ENCODE results near the gene APBA2.

APBA2 gene

DNA sequence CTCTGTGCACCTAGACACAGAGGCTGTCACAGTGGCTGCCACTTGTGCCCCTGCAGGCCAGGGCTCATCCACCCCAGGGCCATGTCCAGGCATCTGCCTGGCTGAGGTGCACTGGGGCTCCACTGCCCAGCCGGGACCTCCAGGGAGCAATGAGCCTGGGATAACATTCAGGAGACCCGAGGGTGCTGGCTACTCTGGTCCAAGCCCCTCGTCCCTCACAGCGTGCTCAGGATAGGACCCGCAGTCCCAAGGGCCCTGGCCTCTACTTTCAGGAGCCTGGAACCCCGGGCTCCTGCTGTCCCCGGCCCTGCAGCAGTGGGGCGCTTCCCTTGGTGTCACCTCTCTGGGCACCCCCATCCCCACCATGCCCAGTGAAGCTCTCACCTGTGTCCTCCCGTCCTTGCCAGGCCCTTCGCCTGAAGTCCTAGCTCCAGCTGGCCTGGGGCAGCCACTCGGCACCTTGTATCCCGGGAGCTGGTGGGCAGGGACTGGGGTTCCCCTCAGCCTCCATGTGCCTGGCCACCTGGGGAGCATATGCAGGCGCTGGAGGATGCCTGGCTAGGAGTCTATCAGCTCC lies 226.0 kb downstream of the APBA2 start:
- no peak overlapping the region for H3K4me3 ChIP-seq (replicated peaks; ENCODE audit: low read depth, low read length)
- no peak for DNase-seq (ENCODE audit: low read depth)
- TF ChIP-seq, protein P1, sequence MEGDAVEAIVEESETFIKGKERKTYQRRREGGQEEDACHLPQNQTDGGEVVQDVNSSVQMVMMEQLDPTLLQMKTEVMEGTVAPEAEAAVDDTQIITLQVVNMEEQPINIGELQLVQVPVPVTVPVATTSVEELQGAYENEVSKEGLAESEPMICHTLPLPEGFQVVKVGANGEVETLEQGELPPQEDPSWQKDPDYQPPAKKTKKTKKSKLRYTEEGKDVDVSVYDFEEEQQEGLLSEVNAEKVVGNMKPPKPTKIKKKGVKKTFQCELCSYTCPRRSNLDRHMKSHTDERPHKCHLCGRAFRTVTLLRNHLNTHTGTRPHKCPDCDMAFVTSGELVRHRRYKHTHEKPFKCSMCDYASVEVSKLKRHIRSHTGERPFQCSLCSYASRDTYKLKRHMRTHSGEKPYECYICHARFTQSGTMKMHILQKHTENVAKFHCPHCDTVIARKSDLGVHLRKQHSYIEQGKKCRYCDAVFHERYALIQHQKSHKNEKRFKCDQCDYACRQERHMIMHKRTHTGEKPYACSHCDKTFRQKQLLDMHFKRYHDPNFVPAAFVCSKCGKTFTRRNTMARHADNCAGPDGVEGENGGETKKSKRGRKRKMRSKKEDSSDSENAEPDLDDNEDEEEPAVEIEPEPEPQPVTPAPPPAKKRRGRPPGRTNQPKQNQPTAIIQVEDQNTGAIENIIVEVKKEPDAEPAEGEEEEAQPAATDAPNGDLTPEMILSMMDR (IDR thresholded peaks at IDR 0.05; ENCODE audit: low read length, missing control alignments) = no peak

GRCh38 chr15:29113336-29114220 lies 227.8 kb downstream of the APBA2 start:
- no peak overlapping the region for H3K4me3 ChIP-seq (replicated peaks; ENCODE audit: low read depth, low read length)
- DNase-seq (ENCODE audit: low read depth) = no peak
- TF ChIP-seq, protein P1 (IDR thresholded peaks at IDR 0.05; ENCODE audit: low read length, missing control alignments) = no peak

GRCh38 chr15:29114221-29115092 lies 228.7 kb downstream of the APBA2 start:
- DNase-seq (ENCODE audit: low read depth) = no peak
- no peak overlapping the region for H3K4me3 ChIP-seq (replicated peaks; ENCODE audit: low read depth, low read length)
- TF ChIP-seq, protein P1 (IDR thresholded peaks at IDR 0.05; ENCODE audit: low read length, missing control alignments) = no peak

- H3K4me3 ChIP-seq (replicated peaks; ENCODE audit: low read depth, low read length) = peak overlapping the region; percentile 45
- TF ChIP-seq, protein P1 (IDR thresholded peaks at IDR 0.05; ENCODE audit: low read length, missing control alignments) = peak; percentile 42
- DNase-seq (ENCODE audit: low read depth) = peak; percentile 17
Measured at GRCh38 chr15:29115093-29115991, 229.6 kb downstream of the APBA2 start.

DNA sequence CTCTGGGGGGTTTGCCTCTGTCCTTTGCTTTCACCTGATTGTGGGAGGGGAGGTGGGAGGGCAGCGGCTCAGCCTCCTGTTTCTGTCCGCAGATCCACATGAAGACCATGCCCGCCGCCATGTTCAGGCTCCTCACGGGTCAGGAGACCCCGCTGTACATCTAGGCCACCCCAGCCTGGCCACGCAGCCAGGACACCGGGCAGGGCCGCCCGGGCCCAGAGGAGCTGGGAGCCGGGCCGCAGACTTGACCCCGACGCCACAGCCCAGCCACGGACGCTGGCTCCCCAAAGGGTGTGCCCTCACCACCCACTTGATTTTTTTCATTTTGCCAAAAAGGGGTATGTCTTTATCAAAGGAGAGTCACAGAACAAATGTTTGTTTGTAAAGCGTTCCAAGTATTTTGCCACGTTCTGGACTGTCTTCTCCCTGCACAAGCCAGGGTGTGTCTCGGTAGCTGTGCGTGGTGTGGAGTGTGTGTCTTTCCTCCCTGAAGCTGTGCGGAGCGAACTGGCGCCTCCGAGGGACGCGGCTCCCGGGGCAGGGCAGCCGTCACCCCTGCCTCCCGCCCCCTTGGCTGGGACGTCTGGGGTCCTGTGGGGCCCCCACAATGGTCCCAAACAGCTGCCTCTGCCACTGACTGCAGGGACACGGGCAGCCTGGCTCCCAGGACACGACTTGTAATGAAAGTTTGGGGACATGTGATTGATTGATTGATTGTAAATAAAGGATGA lies 231.4 kb downstream of the APBA2 start:
- H3K4me3 ChIP-seq (replicated peaks; ENCODE audit: low read depth, low read length) = no peak overlapping the region
- TF ChIP-seq, protein P1 (IDR thresholded peaks at IDR 0.05; ENCODE audit: low read length, missing control alignments) = no peak
- DNase-seq (ENCODE audit: low read depth) = no peak
